CD8-positive, alpha-beta memory T cell (primary cell): Measurements from ENCODE around the gene IRX5. TPM values are rescaled to one million over a fixed set of nuclear protein-coding genes. Genes with fewer than 3 reads are reported as not detected.

Experiments
- CTCF ChIA-PET: fragments of 350-600 bp; sonication (Branson Sonifier 250); formaldehyde crosslinking; loops from one replicate; lab custom pipeline; 2021; ENCODE audit warnings: antibody characterized with exemption; lab: Charles Lee
- POLR2A ChIA-PET: fragments of 350-600 bp; sonication (Branson Sonifier 250); formaldehyde crosslinking; loops from one replicate; lab custom pipeline; 2021; ENCODE audit warnings: antibody characterized with exemption; lab: Charles Lee
- DNase-seq, 5 donors: peaks; one replicate each; pipeline versions ENCODE4 v3.0.0 to v3.0.0-alpha.2; 2020 to 2022; ENCODE audit warnings: mixed read lengths in 1 of 5
- H3K27ac ChIP-seq: one replicate; pipeline ENCODE4 v1.7.0; 2013; ENCODE audit warnings: low read depth, mild to moderate bottlenecking, low read length, moderate library complexity
- H3K27me3 ChIP-seq: 2 replicates; pipeline ENCODE4 v1.7.0; 2013; ENCODE audit warnings: low read length, mild to moderate bottlenecking; ENCODE audit not compliant: insufficient read depth, poor library complexity, severe bottlenecking
- H3K36me3 ChIP-seq: 2 replicates; pipeline ENCODE4 v1.7.0; 2013; ENCODE audit warnings: mild to moderate bottlenecking, low read length, moderate library complexity; ENCODE audit not compliant: insufficient read depth
- H3K4me1 ChIP-seq: 2 replicates; pipeline ENCODE4 v1.7.0; 2013; ENCODE audit warnings: mild to moderate bottlenecking, low read length, moderate library complexity; ENCODE audit not compliant: insufficient read depth
- H3K4me3 ChIP-seq: 2 replicates; pipeline ENCODE4 v1.7.0; 2013; ENCODE audit warnings: mild to moderate bottlenecking, low read length
- H3K9me3 ChIP-seq: 2 replicates; pipeline ENCODE4 v1.7.0; 2013; ENCODE audit warnings: mild to moderate bottlenecking, low read length
- H3K27ac Mint-ChIP-seq, 8 donors: one replicate each; pipeline ENCODE4 v1.8.0; 2020 to 2021; ENCODE audit warnings: mixed read lengths in 8 of 8, mild to moderate bottlenecking in 6 of 8, inconsistent platforms in 3 of 8, moderate library complexity in 3 of 8
- H3K27me3 Mint-ChIP-seq, 2 donors: one replicate each; pipeline ENCODE4 v1.8.0; 2020 to 2021; ENCODE audit warnings: mixed read lengths in 2 of 2, mild to moderate bottlenecking in 1 of 2, moderate library complexity in 1 of 2
- H3K36me3 Mint-ChIP-seq, 3 donors: one replicate each; pipeline ENCODE4 v1.8.0; 2020 to 2021; ENCODE audit warnings: mixed read lengths in 3 of 3, inconsistent platforms in 1 of 3, mild to moderate bottlenecking in 1 of 3
- H3K4me1 Mint-ChIP-seq, 3 donors: one replicate each; pipeline ENCODE4 v1.8.0; 2020 to 2021; ENCODE audit warnings: mixed read lengths in 3 of 3, inconsistent platforms in 1 of 3, mild to moderate bottlenecking in 1 of 3
- H3K4me3 Mint-ChIP-seq, 7 donors: one replicate each; pipeline ENCODE4 v1.8.0; 2020 to 2021; ENCODE audit warnings: mixed read lengths in 7 of 7, mild to moderate bottlenecking in 6 of 7, moderate library complexity in 4 of 7, inconsistent platforms in 2 of 7
- H3K9me3 Mint-ChIP-seq, 5 donors: one replicate each; pipeline ENCODE4 v1.8.0; 2020 to 2022; ENCODE audit warnings: mixed read lengths in 5 of 5, mild to moderate bottlenecking in 3 of 5, moderate library complexity in 2 of 5, inconsistent platforms in 1 of 5
- polyA plus RNA-seq: library from polyadenylated mRNA; unstranded; fragments of 300-500 nt; fragmentation: Illumina TruSeq; gene quantifications from one replicate; pipeline ENCODE4 v1.2.3, GENCODE V29; 2021
- total RNA-seq, 2 experiments: library from RNA; stranded (reverse); gene quantifications; one replicate each; pipeline ENCODE4 v1.2.3, GENCODE V29; 2021

Gene IRX5
- total and polyA plus RNA-seq, 3 experiments from 2014 or later: not detected

GRCh38 chr16:54901606-54902005, 29.1 kb upstream of the IRX5 start:
- no peak overlapping the region for H3K4me3 ChIP-seq
- no peaks in the 10 kb centered on the region for H3K4me1 Mint-ChIP-seq
- H3K36me3 Mint-ChIP-seq: no peaks in the 10 kb centered on the region
- no peaks in the 10 kb centered on the region for H3K9me3 ChIP-seq
- no peak overlapping the region for H3K27ac ChIP-seq
- H3K27ac Mint-ChIP-seq: no peak overlapping the region
- H3K36me3 ChIP-seq: no peaks in the 10 kb centered on the region
- no peaks in the 10 kb centered on the region for H3K4me1 ChIP-seq
- no peaks in the 10 kb centered on the region for H3K27me3 ChIP-seq
- peaks cover 6 to 7% of the 10 kb centered on the region in 2 donors for H3K27me3 Mint-ChIP-seq
- no peak overlapping the region for H3K4me3 Mint-ChIP-seq
- ChIA-PET POLR2A (no interaction called here), CTCF (no interaction called here)
- peaks cover 10 to 16% (median 14%) of the 10 kb centered on the region in 5 donors for H3K9me3 Mint-ChIP-seq
- DNase-seq: no peak

GRCh38 chr16:54903047-54903446, 27.6 kb upstream of the IRX5 start:
- Histone ChIP-seq H3K9me3 (no peaks in the 10 kb centered on the region), H3K4me1 (no peaks in the 10 kb centered on the region), H3K27ac (no peak overlapping the region), H3K27me3 (no peaks in the 10 kb centered on the region), H3K36me3 (no peaks in the 10 kb centered on the region), H3K4me3 (no peak overlapping the region)
- DNase-seq: no peak
- Mint-ChIP-seq H3K27me3 (peaks cover 7 to 10% of the 10 kb centered on the region in 2 donors), H3K4me1 (no peaks in the 10 kb centered on the region), H3K4me3 (no peak overlapping the region), H3K9me3 (peaks cover 9 to 16% (median 11%) of the 10 kb centered on the region in 5 donors), H3K27ac (no peak overlapping the region), H3K36me3 (no peaks in the 10 kb centered on the region)
- ChIA-PET POLR2A (no interaction called here), CTCF (no interaction called here)

DNA sequence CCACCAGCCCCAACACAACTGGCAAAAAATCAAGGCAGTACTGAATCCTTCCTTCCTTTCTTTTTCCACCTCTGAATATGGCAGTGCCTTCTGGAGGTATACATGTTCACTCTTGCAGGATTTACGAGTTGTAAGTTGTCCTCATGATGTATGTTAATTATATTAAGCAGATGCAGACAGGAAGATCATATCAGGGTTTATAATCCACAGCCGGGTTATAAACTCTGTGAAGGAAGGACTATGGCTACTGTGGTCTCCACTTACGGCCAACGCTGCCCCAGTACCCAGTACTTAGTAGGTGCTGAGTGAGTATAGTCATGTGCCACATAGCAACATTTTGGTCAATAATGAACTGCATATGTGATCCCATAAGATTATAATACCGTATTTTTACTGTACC, 19.6 kb upstream of the IRX5 start:
- Mint-ChIP-seq H3K4me3 (no peak overlapping the region), H3K4me1 (no peaks in the 10 kb centered on the region), H3K27ac (no peak overlapping the region), H3K27me3 (peaks cover 4 to 25% of the 10 kb centered on the region in 2 donors), H3K36me3 (peaks cover 0 to 2% (median 0%) of the 10 kb centered on the region in 3 donors), H3K9me3 (no peaks in the 10 kb centered on the region)
- no peak overlapping the region for H3K27ac ChIP-seq
- H3K9me3 ChIP-seq: no peaks in the 10 kb centered on the region
- ChIA-PET POLR2A (no interaction called here), CTCF (no interaction called here)
- H3K27me3 ChIP-seq: no peaks in the 10 kb centered on the region
- DNase-seq: no peak
- no peaks in the 10 kb centered on the region for H3K36me3 ChIP-seq
- H3K4me3 ChIP-seq: no peak overlapping the region
- no peaks in the 10 kb centered on the region for H3K4me1 ChIP-seq

GRCh38 chr16:54912720-54913119, 17.9 kb upstream of the IRX5 start:
- Mint-ChIP-seq H3K36me3 (peaks cover 0 to 2% (median 0%) of the 10 kb centered on the region in 3 donors), H3K27me3 (peaks cover 5 to 26% of the 10 kb centered on the region in 2 donors), H3K4me3 (no peak overlapping the region), H3K27ac (peak overlapping the region in 1 of 8 donors; percentile 40), H3K9me3 (no peaks in the 10 kb centered on the region), H3K4me1 (no peaks in the 10 kb centered on the region)
- H3K9me3 ChIP-seq: no peaks in the 10 kb centered on the region
- no peaks in the 10 kb centered on the region for H3K36me3 ChIP-seq
- H3K27ac ChIP-seq: no peak overlapping the region
- ChIA-PET CTCF (no interaction called here), POLR2A (no interaction called here)
- H3K4me1 ChIP-seq: no peaks in the 10 kb centered on the region
- no peak overlapping the region for H3K4me3 ChIP-seq
- H3K27me3 ChIP-seq: no peaks in the 10 kb centered on the region
- DNase-seq: no peak

DNA sequence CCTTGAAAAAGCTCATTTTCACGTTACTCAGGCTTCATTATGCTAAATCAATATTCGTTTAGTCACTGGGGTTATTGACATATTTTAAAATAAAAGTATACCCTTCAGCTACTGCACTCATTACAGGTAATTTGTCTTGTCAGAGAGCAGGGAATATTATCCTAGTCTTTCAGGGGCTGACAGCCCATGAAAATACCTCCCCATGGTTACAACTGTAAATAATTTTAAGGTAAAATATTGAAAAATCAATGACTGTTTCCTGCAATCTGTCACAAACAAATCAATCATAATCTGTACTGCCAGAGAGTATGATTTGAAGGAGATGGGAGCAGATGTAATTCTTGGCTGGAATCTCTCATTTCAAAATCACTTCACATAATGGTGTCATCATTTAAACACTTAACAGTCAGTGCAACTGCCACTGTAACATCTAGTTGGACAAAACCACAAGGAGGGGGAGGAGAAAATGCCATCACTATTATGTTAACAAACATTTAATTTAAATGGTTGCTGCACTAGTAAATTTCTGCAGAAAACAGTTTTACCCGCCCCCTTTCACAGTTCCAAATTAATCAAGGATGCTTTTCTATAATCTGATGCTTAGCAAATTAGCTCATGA, 9.3 kb upstream of the IRX5 start:
- Histone ChIP-seq H3K27me3 (peaks cover 11% of the 10 kb centered on the region), H3K9me3 (no peaks in the 10 kb centered on the region), H3K36me3 (no peaks in the 10 kb centered on the region), H3K27ac (no peak overlapping the region), H3K4me3 (no peak overlapping the region), H3K4me1 (no peaks in the 10 kb centered on the region)
- Mint-ChIP-seq H3K4me1 (no peaks in the 10 kb centered on the region), H3K27me3 (peaks cover 21 to 56% of the 10 kb centered on the region in 2 donors), H3K4me3 (no peak overlapping the region), H3K9me3 (peaks cover 0 to 3% (median 2%) of the 10 kb centered on the region in 5 donors), H3K36me3 (no peaks in the 10 kb centered on the region), H3K27ac (no peak overlapping the region)
- DNase-seq: no peak
- CTCF ChIA-PET: no interaction called here
- POLR2A ChIA-PET: no interaction called here

- H3K27ac ChIP-seq: no peak overlapping the region
- POLR2A ChIA-PET: no interaction called here
- H3K9me3 Mint-ChIP-seq: peaks cover 4 to 14% (median 11%) of the 10 kb centered on the region in 5 donors
- H3K36me3 ChIP-seq: no peaks in the 10 kb centered on the region
- CTCF ChIA-PET: no interaction called here
- H3K4me3 Mint-ChIP-seq: no peak overlapping the region
- peaks cover 26% of the 10 kb centered on the region for H3K27me3 ChIP-seq
- H3K4me3 ChIP-seq: no peak overlapping the region
- peaks cover 6 to 12% (median 9%) of the 10 kb centered on the region in 3 donors for H3K4me1 Mint-ChIP-seq
- DNase-seq: no peak
- peaks cover 8% of the 10 kb centered on the region for H3K4me1 ChIP-seq
- H3K27ac Mint-ChIP-seq: no peak overlapping the region
- no peaks in the 10 kb centered on the region for H3K9me3 ChIP-seq
- H3K27me3 Mint-ChIP-seq: peaks cover 36 to 69% of the 10 kb centered on the region in 2 donors
- H3K36me3 Mint-ChIP-seq: peaks cover 0 to 1% (median 0%) of the 10 kb centered on the region in 3 donors
Observed at GRCh38 chr16:54923055-54923473, 7.6 kb upstream of the IRX5 start.

DNA sequence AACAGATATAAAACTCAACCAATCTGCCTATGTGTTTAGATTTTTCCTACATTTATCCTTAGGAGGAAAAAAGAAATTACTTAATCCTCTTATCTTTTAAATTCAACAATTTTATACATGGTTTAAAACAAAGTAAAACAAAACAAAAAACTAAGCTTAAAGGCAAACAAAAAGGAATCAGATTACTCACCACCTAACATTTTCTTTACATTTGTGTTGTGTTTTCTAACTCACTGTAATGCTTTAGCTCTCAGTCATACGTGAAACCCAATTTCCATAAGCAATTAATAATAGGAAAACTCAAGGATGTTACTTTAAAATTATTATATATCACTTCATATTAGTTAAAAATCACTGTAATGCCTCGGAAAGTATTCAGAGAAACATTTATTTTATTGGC, 6.7 kb upstream of the IRX5 start:
- H3K9me3 ChIP-seq: no peaks in the 10 kb centered on the region
- ChIA-PET CTCF (no interaction called here), POLR2A (no interaction called here)
- peaks cover 26% of the 10 kb centered on the region for H3K27me3 ChIP-seq
- no peak overlapping the region for H3K4me3 ChIP-seq
- peaks cover 0 to 1% (median 0%) of the 10 kb centered on the region in 3 donors for H3K36me3 Mint-ChIP-seq
- H3K27me3 Mint-ChIP-seq: peaks cover 39 to 66% of the 10 kb centered on the region in 2 donors
- no peak overlapping the region for H3K27ac ChIP-seq
- H3K4me1 Mint-ChIP-seq: peaks cover 7 to 17% (median 11%) of the 10 kb centered on the region in 3 donors
- H3K9me3 Mint-ChIP-seq: peaks cover 4 to 14% (median 11%) of the 10 kb centered on the region in 5 donors
- H3K27ac Mint-ChIP-seq: no peak overlapping the region
- peaks cover 8% of the 10 kb centered on the region for H3K4me1 ChIP-seq
- H3K4me3 Mint-ChIP-seq: no peak overlapping the region
- no peak for DNase-seq
- H3K36me3 ChIP-seq: no peaks in the 10 kb centered on the region

DNA sequence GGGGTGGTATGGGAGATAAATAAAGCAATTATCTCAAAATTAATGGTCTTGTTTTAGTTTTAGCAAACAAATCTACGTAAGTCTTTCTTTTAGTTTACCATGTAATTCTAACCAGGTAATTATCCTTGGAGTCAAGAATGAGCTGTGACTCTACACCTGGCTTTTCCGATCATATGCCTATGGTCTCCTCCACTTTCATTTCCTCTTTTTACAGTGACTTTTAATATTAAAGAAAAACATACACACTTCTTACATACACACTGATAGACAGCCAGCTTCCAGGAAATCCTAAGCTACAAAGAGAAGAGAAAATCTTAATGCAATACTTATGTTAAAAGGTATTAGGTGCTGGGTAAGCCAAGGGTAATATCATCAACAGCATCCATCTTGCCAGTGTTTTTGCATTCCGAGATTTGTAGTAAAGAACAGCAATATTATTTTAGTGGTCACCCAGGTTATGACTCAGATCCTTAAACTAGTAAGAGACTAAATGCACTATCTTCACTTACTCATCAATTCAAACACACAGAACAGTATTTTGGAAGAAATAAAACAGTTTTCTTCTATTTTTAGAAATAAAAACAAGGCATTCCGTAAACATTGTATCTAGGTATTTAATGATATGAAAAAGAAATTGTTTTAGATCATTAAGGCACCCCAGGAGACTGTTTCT, 4.4 kb upstream of the IRX5 start:
- H3K4me1 ChIP-seq: peaks cover 18% of the 10 kb centered on the region
- Mint-ChIP-seq H3K4me3 (no peak overlapping the region), H3K36me3 (peaks cover 0 to 3% (median 0%) of the 10 kb centered on the region in 3 donors), H3K4me1 (peaks cover 18 to 34% (median 19%) of the 10 kb centered on the region in 3 donors), H3K9me3 (peaks cover 8 to 15% (median 13%) of the 10 kb centered on the region in 5 donors), H3K27ac (no peak overlapping the region), H3K27me3 (peaks cover 46 to 71% of the 10 kb centered on the region in 2 donors)
- CTCF ChIA-PET: no interaction called here
- H3K4me3 ChIP-seq: no peak overlapping the region
- POLR2A ChIA-PET: no interaction called here
- no peak overlapping the region for H3K27ac ChIP-seq
- no peaks in the 10 kb centered on the region for H3K36me3 ChIP-seq
- DNase-seq: no peak
- H3K27me3 ChIP-seq: peaks cover 36% of the 10 kb centered on the region
- H3K9me3 ChIP-seq: no peaks in the 10 kb centered on the region
